Measurements from ENCODE around the gene MAP3K6.
A peak's percentile ranks its signal among the peaks of the same experiment; 100 is the strongest.

DNA sequence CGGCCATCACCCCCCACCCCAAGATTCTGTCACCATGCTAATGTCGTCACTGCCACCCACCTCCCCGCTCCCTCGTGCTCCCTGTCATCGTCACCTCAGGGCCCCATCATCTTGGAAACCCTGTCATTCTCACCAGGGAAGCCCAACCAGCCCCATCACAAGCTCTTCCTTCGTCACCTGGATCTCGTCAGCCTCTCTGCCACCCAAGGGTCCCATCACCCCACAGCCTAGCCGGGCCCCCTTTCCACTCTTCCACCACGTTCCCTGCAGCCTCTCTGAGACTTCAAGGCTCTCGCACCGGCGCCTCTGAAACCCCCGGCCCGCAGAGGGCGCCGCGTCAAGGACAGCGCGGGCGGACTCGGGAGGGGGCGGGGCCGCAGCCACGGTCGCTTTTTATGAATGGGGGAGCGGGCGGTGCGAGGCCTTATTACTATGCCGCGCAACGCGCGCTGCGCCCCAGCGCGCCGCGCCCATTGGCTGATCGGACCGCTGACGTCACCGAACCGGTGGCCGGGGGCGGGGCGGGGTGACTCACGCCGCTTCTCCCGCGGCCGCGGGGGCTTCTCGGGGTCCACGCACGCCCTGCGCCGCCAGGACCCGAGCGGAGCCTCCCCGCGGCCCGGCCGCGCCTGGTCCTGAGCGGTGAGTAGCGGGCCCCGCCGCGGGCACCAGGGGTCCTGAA, 25.5 kb upstream of the MAP3K6 start, which contains the start of gene GPR3:
- peak; percentile 80 for TF ChIP-seq CTCF (IDR thresholded peaks at IDR 0.05; ENCODE audit: poor library complexity, severe bottlenecking)
- peak; percentile 48 for TF ChIP-seq EP300 (conservative IDR thresholded peaks at IDR 0.05; ENCODE audit: poor library complexity, severe bottlenecking)
- TF ChIP-seq POLR2AphosphoS5 (IDR thresholded peaks at IDR 0.05): peak; percentile 30
- TF ChIP-seq RAD21 (conservative IDR thresholded peaks at IDR 0.05): peak; percentile 67
- TF ChIP-seq EZH2 (IDR thresholded peaks at IDR 0.05; ENCODE audit: borderline replicate concordance, insufficient read depth, low read length, poor library complexity, severe bottlenecking): no peak
- no peak for TF ChIP-seq TAF1 (IDR thresholded peaks at IDR 0.05; ENCODE audit: low read depth)
- TF ChIP-seq MXI1 (conservative IDR thresholded peaks at IDR 0.05; ENCODE audit: poor library complexity, severe bottlenecking): peak; percentile 69
- TF ChIP-seq REST (IDR thresholded peaks at IDR 0.05; ENCODE audit: borderline replicate concordance): no peak

All from neural cell (in vitro differentiated cells).